Glutamatergic neuron (in vitro differentiated cells): ENCODE results near the gene ANKRD6. TPM values are rescaled to one million over a fixed set of nuclear protein-coding genes. Genes with fewer than 3 reads are reported as not detected.

Experiments used
- DNase-seq: peaks from one replicate; pipeline ENCODE4 v3.0.0; 2022
- H3K27ac Mint-ChIP-seq: one replicate; pipeline ENCODE4 v1.8.0; 2020; ENCODE audit warnings: mild to moderate bottlenecking, mixed read lengths, inconsistent platforms; ENCODE audit not compliant: unreplicated experiment
- H3K27me3 Mint-ChIP-seq: one replicate; pipeline ENCODE4 v1.8.0; 2020; ENCODE audit warnings: mild to moderate bottlenecking, moderate library complexity, mixed read lengths, inconsistent platforms; ENCODE audit not compliant: unreplicated experiment
- H3K36me3 Mint-ChIP-seq: one replicate; pipeline ENCODE4 v1.8.0; 2020; ENCODE audit warnings: mild to moderate bottlenecking, mixed read lengths, inconsistent platforms; ENCODE audit not compliant: unreplicated experiment
- H3K4me1 Mint-ChIP-seq: one replicate; pipeline ENCODE4 v1.8.0; 2020; ENCODE audit warnings: mild to moderate bottlenecking, low read depth, mixed read lengths, inconsistent platforms; ENCODE audit not compliant: unreplicated experiment
- H3K4me3 Mint-ChIP-seq: one replicate; pipeline ENCODE4 v1.8.0; 2020; ENCODE audit warnings: mild to moderate bottlenecking, mixed read lengths, inconsistent platforms; ENCODE audit not compliant: unreplicated experiment
- H3K9me3 Mint-ChIP-seq: one replicate; pipeline ENCODE4 v1.8.0; 2020; ENCODE audit warnings: mild to moderate bottlenecking, moderate library complexity, mixed read lengths, inconsistent platforms; ENCODE audit not compliant: unreplicated experiment
- total RNA-seq: library from RNA; stranded (reverse); fragmentation: NEBNext Ultra II Directional; extraction: Animal tissue kit (Norgen Biotek cat#: 25700); gene quantifications from one replicate; pipeline ENCODE4 v1.2.1, GENCODE V29; 2021; ENCODE audit not compliant: unreplicated experiment
- TF ChIP-seq, protein P1 (sequence below): fragments of 200-600 bp; sonication (generic); IDR thresholded peaks from one replicate; pipeline ENCODE4 v1.5.0; 2021; ENCODE audit not compliant: partially characterized antibody, unreplicated experiment

ANKRD6 gene
- total RNA-seq, 1 donor from 2014 or later: 31.9 TPM

DNA sequence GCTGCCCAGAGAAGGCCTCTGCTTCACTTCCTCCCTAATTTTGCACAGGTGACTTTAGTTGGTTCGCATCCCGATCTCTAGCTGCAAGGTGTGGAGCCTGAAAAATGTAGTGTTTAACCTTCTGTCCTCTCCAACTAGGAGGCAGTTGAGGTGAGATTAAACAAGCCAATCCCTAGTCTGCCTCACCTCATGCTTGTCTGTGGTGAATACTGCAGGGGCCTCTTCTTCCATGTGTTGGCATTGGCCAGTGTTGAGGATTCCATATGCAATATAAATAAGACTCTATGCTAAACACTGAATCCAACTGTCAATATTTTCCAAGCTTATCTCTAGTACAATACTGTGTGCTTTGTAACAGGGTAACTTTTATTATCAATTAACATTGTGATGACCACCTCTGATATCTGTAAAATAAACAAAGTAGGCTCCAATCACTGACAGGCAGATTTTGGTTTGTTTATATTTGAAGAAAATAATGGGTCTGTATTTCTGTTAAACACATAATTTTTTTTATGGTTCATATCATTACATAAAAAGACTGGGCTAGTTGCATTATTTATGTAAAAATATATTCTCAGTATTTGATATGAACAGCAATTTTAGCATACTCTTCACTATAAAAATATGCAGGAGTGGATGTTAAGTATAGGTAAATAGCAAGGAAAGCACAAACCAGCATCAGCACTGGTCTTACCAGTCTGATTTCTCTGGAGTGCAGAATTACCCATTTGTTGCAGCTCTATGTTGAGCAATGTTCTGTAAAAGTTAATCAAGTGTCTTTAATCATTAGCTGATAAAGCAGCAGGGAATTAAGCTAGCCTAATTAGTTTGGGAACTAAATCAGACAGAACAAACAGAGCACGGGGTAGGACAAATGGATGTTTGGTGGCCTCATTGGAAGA, 74.0 kb downstream of the ANKRD6 start:
- TF ChIP-seq, protein P1, sequence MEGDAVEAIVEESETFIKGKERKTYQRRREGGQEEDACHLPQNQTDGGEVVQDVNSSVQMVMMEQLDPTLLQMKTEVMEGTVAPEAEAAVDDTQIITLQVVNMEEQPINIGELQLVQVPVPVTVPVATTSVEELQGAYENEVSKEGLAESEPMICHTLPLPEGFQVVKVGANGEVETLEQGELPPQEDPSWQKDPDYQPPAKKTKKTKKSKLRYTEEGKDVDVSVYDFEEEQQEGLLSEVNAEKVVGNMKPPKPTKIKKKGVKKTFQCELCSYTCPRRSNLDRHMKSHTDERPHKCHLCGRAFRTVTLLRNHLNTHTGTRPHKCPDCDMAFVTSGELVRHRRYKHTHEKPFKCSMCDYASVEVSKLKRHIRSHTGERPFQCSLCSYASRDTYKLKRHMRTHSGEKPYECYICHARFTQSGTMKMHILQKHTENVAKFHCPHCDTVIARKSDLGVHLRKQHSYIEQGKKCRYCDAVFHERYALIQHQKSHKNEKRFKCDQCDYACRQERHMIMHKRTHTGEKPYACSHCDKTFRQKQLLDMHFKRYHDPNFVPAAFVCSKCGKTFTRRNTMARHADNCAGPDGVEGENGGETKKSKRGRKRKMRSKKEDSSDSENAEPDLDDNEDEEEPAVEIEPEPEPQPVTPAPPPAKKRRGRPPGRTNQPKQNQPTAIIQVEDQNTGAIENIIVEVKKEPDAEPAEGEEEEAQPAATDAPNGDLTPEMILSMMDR: no peak
- Mint-ChIP-seq H3K27me3 (no peaks in the 10 kb centered on the region), H3K9me3 (peaks cover 1% of the 10 kb centered on the region), H3K36me3 (no peaks in the 10 kb centered on the region), H3K27ac (no peak overlapping the region), H3K4me1 (peaks cover 30% of the 10 kb centered on the region), H3K4me3 (no peak overlapping the region)
- DNase-seq: no peak

GRCh38 chr6:89508755-89509563, 76.0 kb downstream of the ANKRD6 start:
- TF ChIP-seq, protein P1: no peak
- H3K4me1 Mint-ChIP-seq: peaks cover 17% of the 10 kb centered on the region

DNA sequence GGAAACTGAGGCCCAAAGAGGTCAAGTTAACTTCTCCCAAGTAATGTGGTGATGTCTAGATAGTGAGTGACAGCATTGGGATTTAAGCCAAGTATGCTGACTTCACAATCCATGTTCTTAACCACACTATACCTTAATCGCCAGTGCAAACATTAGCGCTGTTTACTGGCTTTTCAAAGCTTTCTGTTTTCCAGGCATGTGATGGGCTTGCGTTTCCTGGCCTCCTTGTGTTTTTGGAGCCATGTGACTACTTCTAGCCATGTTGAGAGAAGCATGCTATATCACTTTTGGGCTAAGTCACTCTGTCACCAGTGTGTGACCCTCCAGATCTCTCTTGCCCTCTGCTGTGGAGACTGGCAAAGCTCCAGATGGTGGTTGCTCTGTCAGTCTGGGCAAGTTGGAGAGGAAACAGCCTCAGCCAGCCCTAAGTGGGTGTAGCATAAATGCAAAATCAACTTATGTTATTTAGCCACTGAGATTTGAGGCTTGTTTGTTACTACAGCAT, 76.9 kb downstream of the ANKRD6 start:
- Mint-ChIP-seq H3K36me3 (no peaks in the 10 kb centered on the region), H3K9me3 (peaks cover 1% of the 10 kb centered on the region), H3K27me3 (no peaks in the 10 kb centered on the region), H3K4me3 (no peak overlapping the region), H3K27ac (no peak overlapping the region), H3K4me1 (peaks cover 12% of the 10 kb centered on the region)
- TF ChIP-seq, protein P1: no peak
- no peak for DNase-seq

More at GRCh38 chr6:89508755-89509563, 76.0 kb downstream of the ANKRD6 start:
- Mint-ChIP-seq H3K27me3 (no peaks in the 10 kb centered on the region), H3K27ac (no peak overlapping the region), H3K36me3 (no peaks in the 10 kb centered on the region), H3K4me3 (no peak overlapping the region), H3K9me3 (peaks cover 1% of the 10 kb centered on the region)
- DNase-seq: no peak

GRCh38 chr6:89510393-89510792, 77.4 kb downstream of the ANKRD6 start:
- Mint-ChIP-seq H3K4me3 (no peak overlapping the region), H3K9me3 (no peaks in the 10 kb centered on the region), H3K27me3 (no peaks in the 10 kb centered on the region), H3K36me3 (no peaks in the 10 kb centered on the region), H3K27ac (no peak overlapping the region), H3K4me1 (peaks cover 8% of the 10 kb centered on the region)
- TF ChIP-seq, protein P1: no peak
- no peak for DNase-seq
